IMR-90 (cell line): ENCODE measurements around the gene SLC1A5.

Experiments used
- BHLHE40 ChIP-seq: fragments of 150-350 bp; IDR thresholded peaks from 2 replicates; pipeline ENCODE4 v1.6.1; 2016; ENCODE audit warnings: mild to moderate bottlenecking, low read depth, low read length
- CEBPB ChIP-seq: IDR thresholded peaks from 2 replicates; pipeline ENCODE4 v1.6.1; 2012; ENCODE audit warnings: low read depth, low read length, improper control_type of control experiment
- CHD1 ChIP-seq: IDR thresholded peaks from 2 replicates; pipeline ENCODE4 v1.6.1; 2012; ENCODE audit warnings: low read depth, low read length, improper control_type of control experiment
- FOS ChIP-seq: fragments of 150-350 bp; IDR thresholded peaks from 2 replicates; pipeline ENCODE4 v1.6.1; 2016; ENCODE audit warnings: low read depth, low read length
- MAFK ChIP-seq: IDR thresholded peaks from 2 replicates; pipeline ENCODE4 v1.6.1; 2012; ENCODE audit warnings: low read depth, low read length, improper control_type of control experiment
- MXI1 ChIP-seq: IDR thresholded peaks from 2 replicates; pipeline ENCODE4 v1.6.1; 2012; ENCODE audit warnings: low read depth, mild to moderate bottlenecking, low read length, moderate library complexity, borderline replicate concordance
- NFE2L2 ChIP-seq: fragments of 150-350 bp; IDR thresholded peaks from 2 replicates; pipeline ENCODE4 v1.6.1; 2016; ENCODE audit warnings: low read depth, mild to moderate bottlenecking, low read length
- POLR2A ChIP-seq: IDR thresholded peaks from 2 replicates; pipeline ENCODE4 v1.6.1; 2012; ENCODE audit warnings: mild to moderate bottlenecking, low read depth, low read length
- RCOR1 ChIP-seq: IDR thresholded peaks from 2 replicates; pipeline ENCODE4 v1.6.1; 2012; ENCODE audit warnings: mild to moderate bottlenecking, low read length, improper control_type of control experiment; ENCODE audit not compliant: insufficient replicate concordance
- SMC3 ChIP-seq: fragments of 150-350 bp; IDR thresholded peaks from 2 replicates; pipeline ENCODE4 v1.6.1; 2016; ENCODE audit warnings: low read depth, mild to moderate bottlenecking, antibody characterized with exemption, low read length, moderate library complexity
- TF ChIP-seq, protein P1 (sequence below): conservative IDR thresholded peaks from 2 replicates; pipeline ENCODE4 v1.5.1; 2012; ENCODE audit warnings: mild to moderate bottlenecking, low read depth, low read length, improper control_type of control experiment
- TF ChIP-seq, protein P2 (sequence below): fragments of 150-350 bp; IDR thresholded peaks from 2 replicates; pipeline ENCODE4 v1.6.1; 2017; ENCODE audit warnings: mild to moderate bottlenecking, antibody characterized with exemption, low read length, low read depth

DNA sequence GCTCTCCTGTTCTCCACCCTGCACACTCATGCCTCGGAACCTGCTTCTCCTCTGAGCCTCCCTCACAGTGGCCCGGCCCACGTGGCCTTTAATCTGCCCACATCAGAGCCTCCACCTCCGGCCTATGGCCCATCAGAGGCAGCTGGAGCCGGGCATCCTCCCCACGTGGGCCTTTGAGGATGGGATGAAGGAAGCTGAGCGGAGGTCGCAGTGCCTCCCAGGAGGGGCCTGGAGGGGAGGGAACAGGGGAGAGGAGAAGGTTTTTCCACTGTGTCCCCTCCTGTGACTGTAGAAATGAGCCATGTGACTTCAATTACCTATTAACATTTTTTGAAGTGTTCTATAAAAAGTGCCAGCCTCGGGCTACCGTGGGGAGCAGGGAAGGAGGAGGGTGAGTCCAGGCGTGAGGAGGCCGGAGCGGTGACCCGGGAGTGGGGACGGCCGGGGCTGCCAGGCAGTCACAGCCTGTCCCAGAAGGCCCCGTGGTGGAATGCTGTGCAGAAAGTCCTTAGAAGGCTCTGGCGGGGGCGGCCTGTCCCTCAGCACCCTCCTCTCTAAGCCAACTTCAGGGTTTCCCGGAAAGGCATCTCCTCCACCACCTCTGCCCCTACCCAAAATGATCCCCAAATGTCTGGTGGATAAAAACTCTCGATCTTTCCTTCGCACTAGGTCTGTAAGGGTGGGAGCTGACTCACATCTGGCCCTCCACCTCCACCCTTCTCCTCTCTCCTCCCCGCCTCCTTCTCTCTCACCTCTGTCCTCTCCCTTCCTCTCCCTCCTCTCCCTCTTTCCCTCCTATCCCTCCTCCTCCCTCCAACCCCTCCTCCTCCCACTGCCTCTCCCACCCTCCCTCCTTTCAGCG is 24.8 kb upstream of the SLC1A5 start:
- no peak for TF ChIP-seq CHD1
- TF ChIP-seq, protein P1, sequence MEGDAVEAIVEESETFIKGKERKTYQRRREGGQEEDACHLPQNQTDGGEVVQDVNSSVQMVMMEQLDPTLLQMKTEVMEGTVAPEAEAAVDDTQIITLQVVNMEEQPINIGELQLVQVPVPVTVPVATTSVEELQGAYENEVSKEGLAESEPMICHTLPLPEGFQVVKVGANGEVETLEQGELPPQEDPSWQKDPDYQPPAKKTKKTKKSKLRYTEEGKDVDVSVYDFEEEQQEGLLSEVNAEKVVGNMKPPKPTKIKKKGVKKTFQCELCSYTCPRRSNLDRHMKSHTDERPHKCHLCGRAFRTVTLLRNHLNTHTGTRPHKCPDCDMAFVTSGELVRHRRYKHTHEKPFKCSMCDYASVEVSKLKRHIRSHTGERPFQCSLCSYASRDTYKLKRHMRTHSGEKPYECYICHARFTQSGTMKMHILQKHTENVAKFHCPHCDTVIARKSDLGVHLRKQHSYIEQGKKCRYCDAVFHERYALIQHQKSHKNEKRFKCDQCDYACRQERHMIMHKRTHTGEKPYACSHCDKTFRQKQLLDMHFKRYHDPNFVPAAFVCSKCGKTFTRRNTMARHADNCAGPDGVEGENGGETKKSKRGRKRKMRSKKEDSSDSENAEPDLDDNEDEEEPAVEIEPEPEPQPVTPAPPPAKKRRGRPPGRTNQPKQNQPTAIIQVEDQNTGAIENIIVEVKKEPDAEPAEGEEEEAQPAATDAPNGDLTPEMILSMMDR = no peak
- TF ChIP-seq NFE2L2 = no peak
- TF ChIP-seq POLR2A = no peak
- no peak for TF ChIP-seq FOS
- no peak for TF ChIP-seq MAFK
- no peak for TF ChIP-seq CEBPB
- no peak for TF ChIP-seq SMC3
- TF ChIP-seq, protein P2, sequence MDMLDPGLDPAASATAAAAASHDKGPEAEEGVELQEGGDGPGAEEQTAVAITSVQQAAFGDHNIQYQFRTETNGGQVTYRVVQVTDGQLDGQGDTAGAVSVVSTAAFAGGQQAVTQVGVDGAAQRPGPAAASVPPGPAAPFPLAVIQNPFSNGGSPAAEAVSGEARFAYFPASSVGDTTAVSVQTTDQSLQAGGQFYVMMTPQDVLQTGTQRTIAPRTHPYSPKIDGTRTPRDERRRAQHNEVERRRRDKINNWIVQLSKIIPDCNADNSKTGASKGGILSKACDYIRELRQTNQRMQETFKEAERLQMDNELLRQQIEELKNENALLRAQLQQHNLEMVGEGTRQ = no peak
- no peak for TF ChIP-seq RCOR1
- no peak for TF ChIP-seq MXI1
- no peak for TF ChIP-seq BHLHE40
